Osteoblast (primary cell): Measurements from ENCODE around the gene MEGF10. TPM values are rescaled to one million over a fixed set of nuclear protein-coding genes. Genes with fewer than 3 reads are reported as not detected.

Experiments
- DNase-seq: peaks from one replicate; pipeline ENCODE4 v3.0.0; 2011; ENCODE audit warnings: low spot score, mixed read lengths; ENCODE audit not compliant: insufficient read length; ENCODE audit errors: missing footprints
- H2AFZ ChIP-seq: 2 replicates; pipeline ENCODE4 v1.6.0; 2011; ENCODE audit warnings: mild to moderate bottlenecking, low read length
- H3K27ac ChIP-seq: 2 replicates; pipeline ENCODE4 v1.5.1; 2011; ENCODE audit warnings: mild to moderate bottlenecking, low read depth, low read length, moderate library complexity
- H3K27me3 ChIP-seq: 2 replicates; pipeline ENCODE4 v1.6.0; 2012; ENCODE audit warnings: mild to moderate bottlenecking, control low read depth, inconsistent platforms, low read length, moderate library complexity; ENCODE audit not compliant: insufficient read depth
- H3K36me3 ChIP-seq: 2 replicates; pipeline ENCODE4 v1.5.1; 2011; ENCODE audit warnings: mild to moderate bottlenecking, low read length, control low read depth, moderate library complexity; ENCODE audit not compliant: insufficient read depth
- H3K4me1 ChIP-seq: 2 replicates; pipeline ENCODE4 v1.5.1; 2011; ENCODE audit warnings: mild to moderate bottlenecking, low read length, control low read depth, moderate library complexity; ENCODE audit not compliant: insufficient read depth
- H3K4me2 ChIP-seq: 2 replicates; pipeline ENCODE4 v1.6.0; 2011; ENCODE audit warnings: mild to moderate bottlenecking, low read length; ENCODE audit not compliant: insufficient read depth
- H3K4me3 ChIP-seq: fragments of 200-600 bp; sonication (generic); 3 replicates; pipeline ENCODE4 v1.5.1; 2012; ENCODE audit warnings: mild to moderate bottlenecking, low read length, inconsistent platforms; ENCODE audit not compliant: insufficient read depth
- H3K79me2 ChIP-seq: 2 replicates; pipeline ENCODE4 v1.6.0; 2012; ENCODE audit warnings: mild to moderate bottlenecking, low read length, control low read depth, inconsistent platforms; ENCODE audit not compliant: insufficient read depth
- H3K9me3 ChIP-seq: 2 replicates; pipeline ENCODE4 v1.5.1; 2011; ENCODE audit warnings: low read depth, low read length, control low read depth
- H4K20me1 ChIP-seq: 2 replicates; pipeline ENCODE4 v1.6.0; 2012; ENCODE audit warnings: mild to moderate bottlenecking, low read length, control low read depth; ENCODE audit not compliant: insufficient read depth
- total RNA-seq: library from RNA; depleted of rRNA; stranded (reverse); fragments of >200 nt; gene quantifications from 2 replicates; pipeline ENCODE4 v1.2.3, GENCODE V29; 2012
- TF ChIP-seq, protein P1 (sequence below): IDR thresholded peaks from 2 replicates; pipeline ENCODE4 v1.5.1; 2011; ENCODE audit warnings: mild to moderate bottlenecking, low read depth, low read length, moderate library complexity; ENCODE audit errors: extremely low read depth

The MEGF10 gene
- total RNA-seq, 1 donor = 1.4 TPM

DNA sequence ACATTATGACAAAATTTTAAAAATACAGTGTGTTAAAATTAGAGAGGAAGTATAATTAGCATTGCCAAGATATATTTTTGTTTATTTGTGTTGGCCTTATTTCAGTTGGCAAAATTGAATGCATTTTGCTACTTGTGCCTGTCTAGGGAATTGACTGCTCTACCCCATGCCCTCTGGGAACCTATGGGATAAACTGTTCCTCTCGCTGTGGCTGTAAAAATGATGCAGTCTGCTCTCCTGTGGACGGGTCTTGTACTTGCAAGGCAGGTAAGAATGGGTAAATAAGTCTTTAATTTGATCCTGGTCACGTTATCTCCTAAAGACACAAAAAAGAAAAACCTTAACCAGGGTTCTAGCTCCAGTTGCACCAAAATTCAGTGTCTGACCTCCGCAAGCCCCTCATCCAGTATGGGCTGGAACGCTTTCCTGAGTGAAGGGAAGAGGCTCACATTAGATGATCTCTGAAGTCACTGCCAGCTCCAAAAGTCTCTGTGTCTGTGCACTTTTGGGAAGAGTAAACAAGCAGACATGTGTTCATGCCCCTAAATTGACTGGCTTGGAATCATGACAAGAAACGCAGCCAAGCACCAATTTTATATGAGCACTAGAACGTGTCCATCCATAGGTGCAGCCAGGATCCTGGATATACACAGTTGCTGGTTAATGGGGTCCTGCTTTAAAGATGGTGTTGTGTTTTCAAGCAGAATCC is 128.5 kb downstream of the MEGF10 start:
- H3K4me2 ChIP-seq = no peak overlapping the region
- no peaks in the 10 kb centered on the region for H3K36me3 ChIP-seq
- no peaks in the 10 kb centered on the region for H4K20me1 ChIP-seq
- no peak overlapping the region for H2AFZ ChIP-seq
- H3K9me3 ChIP-seq = no peaks in the 10 kb centered on the region
- DNase-seq = no peak
- no peaks in the 10 kb centered on the region for H3K4me1 ChIP-seq
- peaks cover 4% of the 10 kb centered on the region for H3K27me3 ChIP-seq
- H3K4me3 ChIP-seq = no peak overlapping the region
- H3K79me2 ChIP-seq = no peaks in the 10 kb centered on the region
- no peak overlapping the region for H3K27ac ChIP-seq
- TF ChIP-seq, protein P1, sequence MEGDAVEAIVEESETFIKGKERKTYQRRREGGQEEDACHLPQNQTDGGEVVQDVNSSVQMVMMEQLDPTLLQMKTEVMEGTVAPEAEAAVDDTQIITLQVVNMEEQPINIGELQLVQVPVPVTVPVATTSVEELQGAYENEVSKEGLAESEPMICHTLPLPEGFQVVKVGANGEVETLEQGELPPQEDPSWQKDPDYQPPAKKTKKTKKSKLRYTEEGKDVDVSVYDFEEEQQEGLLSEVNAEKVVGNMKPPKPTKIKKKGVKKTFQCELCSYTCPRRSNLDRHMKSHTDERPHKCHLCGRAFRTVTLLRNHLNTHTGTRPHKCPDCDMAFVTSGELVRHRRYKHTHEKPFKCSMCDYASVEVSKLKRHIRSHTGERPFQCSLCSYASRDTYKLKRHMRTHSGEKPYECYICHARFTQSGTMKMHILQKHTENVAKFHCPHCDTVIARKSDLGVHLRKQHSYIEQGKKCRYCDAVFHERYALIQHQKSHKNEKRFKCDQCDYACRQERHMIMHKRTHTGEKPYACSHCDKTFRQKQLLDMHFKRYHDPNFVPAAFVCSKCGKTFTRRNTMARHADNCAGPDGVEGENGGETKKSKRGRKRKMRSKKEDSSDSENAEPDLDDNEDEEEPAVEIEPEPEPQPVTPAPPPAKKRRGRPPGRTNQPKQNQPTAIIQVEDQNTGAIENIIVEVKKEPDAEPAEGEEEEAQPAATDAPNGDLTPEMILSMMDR = no peak

- Histone ChIP-seq H3K27ac (no peak overlapping the region), H3K9me3 (no peaks in the 10 kb centered on the region), H3K36me3 (no peaks in the 10 kb centered on the region), H2AFZ (no peak overlapping the region), H3K4me3 (no peak overlapping the region), H4K20me1 (no peaks in the 10 kb centered on the region), H3K79me2 (no peaks in the 10 kb centered on the region), H3K4me2 (no peak overlapping the region), H3K4me1 (no peaks in the 10 kb centered on the region), H3K27me3 (peaks cover 4% of the 10 kb centered on the region)
- no peak for DNase-seq
- TF ChIP-seq, protein P1 = no peak
These were observed 129.2 kb downstream of the MEGF10 start for GRCh38 chr5:127419683-127420257.

DNA sequence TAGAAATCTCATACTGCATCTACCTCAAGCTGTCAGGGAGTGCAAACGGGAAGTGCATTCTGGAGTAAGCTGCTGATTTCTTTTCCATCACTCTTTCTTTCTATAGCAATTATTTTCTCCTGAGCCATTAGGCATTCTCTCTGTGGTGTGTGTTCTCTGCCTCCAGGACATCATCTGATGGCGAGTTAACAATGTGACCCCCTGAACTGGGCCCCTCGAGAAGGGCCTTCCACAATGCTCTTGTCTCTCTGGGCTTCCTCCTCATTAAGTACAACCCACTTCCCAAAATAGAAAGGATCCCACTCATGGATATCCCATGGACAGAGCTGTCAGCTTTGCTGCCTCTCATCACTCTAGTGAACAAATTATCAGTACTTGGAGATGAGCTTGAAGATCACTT is 130.2 kb downstream of the MEGF10 start:
- Histone ChIP-seq H3K79me2 (no peaks in the 10 kb centered on the region), H3K36me3 (no peaks in the 10 kb centered on the region), H3K4me3 (no peak overlapping the region), H2AFZ (no peak overlapping the region), H4K20me1 (no peaks in the 10 kb centered on the region), H3K4me1 (no peaks in the 10 kb centered on the region), H3K27ac (no peak overlapping the region), H3K9me3 (no peaks in the 10 kb centered on the region), H3K4me2 (no peak overlapping the region), H3K27me3 (peaks cover 4% of the 10 kb centered on the region)
- TF ChIP-seq, protein P1 = no peak
- DNase-seq = no peak

GRCh38 chr5:127421471-127421870 is 130.9 kb downstream of the MEGF10 start:
- no peak overlapping the region for H3K27ac ChIP-seq
- no peak overlapping the region for H3K4me3 ChIP-seq
- no peak overlapping the region for H2AFZ ChIP-seq
- H3K4me1 ChIP-seq = no peaks in the 10 kb centered on the region
- DNase-seq = peak; percentile 73
- H4K20me1 ChIP-seq = no peaks in the 10 kb centered on the region
- no peaks in the 10 kb centered on the region for H3K9me3 ChIP-seq
- no peak overlapping the region for H3K4me2 ChIP-seq
- H3K27me3 ChIP-seq = peaks cover 4% of the 10 kb centered on the region
- H3K36me3 ChIP-seq = no peaks in the 10 kb centered on the region
- TF ChIP-seq, protein P1 = no peak
- H3K79me2 ChIP-seq = no peaks in the 10 kb centered on the region
